ENCODE results near the gene CECR2. TPM values are rescaled to one million over a fixed set of nuclear protein-coding genes. Genes with fewer than 3 reads are reported as not detected.

The CECR2 gene
- total RNA-seq, 1 experiment from 2014 or later = 111 TPM

GRCh38 chr22:17368554-17369438 is 464 bp upstream of the CECR2 start:
- DNase-seq (ENCODE audit: low spot score) = peak; percentile 89
- ChIA-PET POLR2A (interaction anchor here (0.6 to 2.6 kb wide), 18 partner anchors 11 to 724 kb away, joined by 3 to 29 read pairs (median 4); no protein-coding TSS in a partner anchor), CTCF (interaction anchor here (0.6 to 6.1 kb wide), 14 partner anchors 9 to 204 kb away, joined by 3 to 41 read pairs (median 4); no protein-coding TSS in a partner anchor)
- peaks cover 45% of the 10 kb centered on the region for H3K4me1 Mint-ChIP-seq
- H3K4me3 Mint-ChIP-seq = peak overlapping the region; percentile 78
- H3K9me3 Mint-ChIP-seq = no peaks in the 10 kb centered on the region
- TF ChIP-seq SP1 (CRISPR knock-in tag; conservative IDR thresholded peaks at IDR 0.05) (peak; percentile 60), ETV6 (CRISPR knock-in tag; IDR thresholded peaks at IDR 0.05) (no peak), ZNF263 (CRISPR knock-in tag; IDR thresholded peaks at IDR 0.05; ENCODE audit: low read depth) (peak; percentile 29; the same call in 1 of the 2 replicates), NFE2L1 (CRISPR knock-in tag; IDR thresholded peaks at IDR 0.05) (peak; percentile 28; the same call in 1 of the 2 replicates), ZNF281 (CRISPR knock-in tag; IDR thresholded peaks at IDR 0.05) (peak; percentile 78; the same call in 1 of the 2 replicates), JUN (CRISPR knock-in tag; IDR thresholded peaks at IDR 0.05) (no peak), ZSCAN18 (CRISPR knock-in tag; IDR thresholded peaks at IDR 0.05) (no peak), ARID4B (CRISPR knock-in tag; IDR thresholded peaks at IDR 0.05; ENCODE audit: borderline replicate concordance) (peak; percentile 65; the same call in 1 of the 2 replicates), NFYB (CRISPR knock-in tag; conservative IDR thresholded peaks at IDR 0.05; ENCODE audit: low read depth) (peak; percentile 48), MAX (CRISPR knock-in tag; IDR thresholded peaks at IDR 0.05) (peak; percentile 69; the same call in 1 of the 2 replicates), ZNF423 (CRISPR knock-in tag; IDR thresholded peaks at IDR 0.05) (peak; percentile 25; the same call in 1 of the 2 replicates), FOXP1 (CRISPR knock-in tag; IDR thresholded peaks at IDR 0.05; ENCODE audit: borderline replicate concordance) (peak; percentile 27; the same call in 1 of the 2 replicates)
- TF ChIP-seq, protein P1, sequence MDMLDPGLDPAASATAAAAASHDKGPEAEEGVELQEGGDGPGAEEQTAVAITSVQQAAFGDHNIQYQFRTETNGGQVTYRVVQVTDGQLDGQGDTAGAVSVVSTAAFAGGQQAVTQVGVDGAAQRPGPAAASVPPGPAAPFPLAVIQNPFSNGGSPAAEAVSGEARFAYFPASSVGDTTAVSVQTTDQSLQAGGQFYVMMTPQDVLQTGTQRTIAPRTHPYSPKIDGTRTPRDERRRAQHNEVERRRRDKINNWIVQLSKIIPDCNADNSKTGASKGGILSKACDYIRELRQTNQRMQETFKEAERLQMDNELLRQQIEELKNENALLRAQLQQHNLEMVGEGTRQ (CRISPR knock-in tag; IDR thresholded peaks at IDR 0.05) = peak; percentile 33
- TF ChIP-seq, protein P2, sequence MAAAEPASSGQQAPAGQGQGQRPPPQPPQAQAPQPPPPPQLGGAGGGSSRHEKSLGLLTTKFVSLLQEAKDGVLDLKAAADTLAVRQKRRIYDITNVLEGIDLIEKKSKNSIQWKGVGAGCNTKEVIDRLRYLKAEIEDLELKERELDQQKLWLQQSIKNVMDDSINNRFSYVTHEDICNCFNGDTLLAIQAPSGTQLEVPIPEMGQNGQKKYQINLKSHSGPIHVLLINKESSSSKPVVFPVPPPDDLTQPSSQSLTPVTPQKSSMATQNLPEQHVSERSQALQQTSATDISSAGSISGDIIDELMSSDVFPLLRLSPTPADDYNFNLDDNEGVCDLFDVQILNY (CRISPR knock-in tag; IDR thresholded peaks at IDR 0.05) = 0 out of 2 replicates have a peak, but pooled peaks have one; percentile 38
- peak; percentile 66 for ATAC-seq
- H3K36me3 Mint-ChIP-seq = no peaks in the 10 kb centered on the region
- peak overlapping the region; percentile 94 for H3K27ac Mint-ChIP-seq
- no peaks in the 10 kb centered on the region for H3K27me3 Mint-ChIP-seq (ENCODE audit: low read depth)

Measured in WTC11 (cell line).